GM21423 (cell line): ENCODE measurements around the gene SLC25A11.

Experiments
- ATAC-seq: cut with Tn5 transposase; IDR thresholded peaks from one replicate; pipeline ENCODE4 v1.9.1; 2021; ENCODE audit warnings: mild to moderate bottlenecking, moderate library complexity; ENCODE audit not compliant: unreplicated experiment

The SLC25A11 gene

GRCh38 chr17:4896332-4897197 lies 43.3 kb downstream of the SLC25A11 start:
- no peak for ATAC-seq

GRCh38 chr17:4895657-4896331 lies 44.1 kb downstream of the SLC25A11 start:
- no peak for ATAC-seq

GRCh38 chr17:4895121-4895520 lies 44.7 kb downstream of the SLC25A11 start:
- ATAC-seq, result no peak

- ATAC-seq, result no peak
Observed at GRCh38 chr17:4893721-4894560, 45.9 kb downstream of the SLC25A11 start.

GRCh38 chr17:4893272-4893671 lies 46.6 kb downstream of the SLC25A11 start:
- ATAC-seq, result no peak

- no peak for ATAC-seq
Observed at GRCh38 chr17:4892499-4893221, 47.2 kb downstream of the SLC25A11 start.

- ATAC-seq, result no peak
Observed at GRCh38 chr17:4891411-4892410, 48.1 kb downstream of the SLC25A11 start.

GRCh38 chr17:4887581-4887980 lies 52.3 kb downstream of the SLC25A11 start:
- no peak for ATAC-seq
